GM18951 (cell line): ENCODE results near the gene RND3.

Source experiments
- POLR2A ChIP-seq: IDR thresholded peaks from 4 replicates; pipeline ENCODE4 v1.6.1; 2011; ENCODE audit warnings: mild to moderate bottlenecking; ENCODE audit not compliant: insufficient read length, insufficient read depth; ENCODE audit errors: extremely low read depth
- in situ Hi-C: fragments of 300-500 bp; cut with MboI; formaldehyde crosslinking; loops from one replicate; pipeline ENCODE4 v1.12.0; 2022; ENCODE audit warnings: low sequenced_read_pairs, mixed read lengths, inconsistent platforms; ENCODE audit not compliant: unreplicated experiment

Gene RND3

DNA sequence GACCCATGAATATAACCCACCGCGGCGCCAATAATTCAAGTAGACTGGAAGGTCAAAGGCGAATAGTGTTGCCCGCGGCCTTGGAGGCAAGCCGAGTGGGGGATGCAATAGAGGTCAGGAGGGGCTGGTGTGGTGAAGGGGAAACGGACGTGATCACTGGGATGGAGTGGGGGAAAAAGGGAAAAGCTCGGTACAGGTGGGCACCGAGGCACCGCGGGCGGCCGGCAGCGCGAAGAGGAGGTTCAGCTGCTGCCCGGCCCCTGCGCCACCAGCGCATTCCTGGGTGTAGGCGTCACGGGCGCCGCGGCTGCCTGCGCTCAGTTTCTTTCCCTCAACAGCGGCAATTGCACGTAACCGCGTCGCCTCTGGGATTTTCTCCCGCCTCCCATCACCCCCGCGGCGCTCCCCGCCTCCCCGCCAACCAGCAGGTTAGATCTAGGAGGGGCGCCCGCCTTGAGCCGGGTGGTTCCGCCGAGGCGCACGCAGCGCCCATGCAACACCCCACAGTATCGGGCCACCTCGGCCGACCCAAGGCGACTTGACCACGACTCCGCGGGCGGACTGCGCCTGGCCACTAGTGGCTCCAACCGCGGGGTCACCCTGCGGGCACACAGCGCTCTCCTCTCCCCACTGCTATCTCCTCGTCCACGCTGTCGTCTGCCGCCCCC lies 1.5 kb downstream of the RND3 start:
- in situ Hi-C loops = no loop called here
- no peak for TF ChIP-seq POLR2A

DNA sequence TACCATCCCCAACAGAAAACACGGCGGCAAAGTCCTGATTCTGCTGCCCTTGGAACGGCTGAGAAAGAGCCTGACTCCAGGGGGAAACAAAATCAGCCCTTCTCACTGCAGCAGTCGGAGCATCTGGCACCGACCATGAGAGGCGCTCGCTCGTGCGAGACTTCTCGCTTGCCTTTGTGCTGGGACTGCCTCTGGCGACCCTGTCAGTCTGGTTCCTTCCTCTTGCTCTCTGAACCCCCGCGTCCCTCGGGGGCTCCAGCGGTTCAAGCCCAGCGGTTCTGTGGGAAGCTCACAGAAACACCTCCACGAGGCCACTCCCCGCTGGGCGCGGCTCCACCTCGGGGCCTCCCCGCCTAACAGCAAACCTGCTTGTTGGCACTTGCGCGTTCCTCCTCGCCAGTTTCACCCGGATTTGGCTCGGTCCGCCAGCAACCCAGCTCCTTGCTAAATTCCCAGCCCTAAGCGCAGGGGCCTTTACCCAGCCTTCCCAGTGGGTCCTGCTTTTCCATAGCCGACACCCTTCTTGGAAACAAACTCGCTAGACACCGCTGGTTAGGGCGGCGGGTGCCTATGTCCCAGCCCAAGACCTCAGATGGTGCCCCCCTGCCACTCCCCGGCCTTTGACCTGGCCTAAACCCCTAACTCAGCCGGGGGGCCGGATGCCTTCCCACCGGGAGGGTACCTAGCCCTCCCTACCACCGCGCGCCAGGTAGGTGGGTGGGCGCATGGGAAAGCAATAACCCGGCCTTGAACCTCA lies 2.2 kb downstream of the RND3 start:
- no peak for TF ChIP-seq POLR2A

GRCh38 chr2:150484461-150485021 lies 2.9 kb downstream of the RND3 start:
- in situ Hi-C loops = no loop called here
- TF ChIP-seq POLR2A = no peak

More for the DNA sequence above, 2.2 kb downstream of the RND3 start:
- in situ Hi-C loops = no loop called here

- TF ChIP-seq POLR2A = no peak
- in situ Hi-C loops = no loop called here
Measured at GRCh38 chr2:150484006-150484405, 3.5 kb downstream of the RND3 start.

DNA sequence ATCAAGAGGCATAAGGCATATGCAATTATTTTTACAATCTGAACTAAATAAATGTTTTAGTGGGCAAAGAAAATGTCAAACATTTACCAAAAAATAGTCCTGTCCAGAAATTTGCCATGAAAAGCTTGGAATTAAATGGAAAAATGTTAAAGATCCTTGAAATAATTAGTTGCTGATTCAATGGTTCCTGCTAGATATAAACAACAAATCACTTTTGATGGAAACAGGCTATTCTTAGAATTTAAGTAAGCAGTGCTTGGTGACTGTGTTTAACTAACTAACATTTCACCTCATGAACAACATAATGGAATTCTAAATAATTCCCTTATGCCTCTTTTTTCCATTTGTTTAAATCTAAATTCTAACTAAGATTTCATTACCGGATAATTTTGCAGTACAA lies 3.9 kb downstream of the RND3 start:
- no peak for TF ChIP-seq POLR2A
- in situ Hi-C loops = no loop called here

- in situ Hi-C loops = no loop called here
Measured at GRCh38 chr2:150482667-150483400, 4.6 kb downstream of the RND3 start.

DNA sequence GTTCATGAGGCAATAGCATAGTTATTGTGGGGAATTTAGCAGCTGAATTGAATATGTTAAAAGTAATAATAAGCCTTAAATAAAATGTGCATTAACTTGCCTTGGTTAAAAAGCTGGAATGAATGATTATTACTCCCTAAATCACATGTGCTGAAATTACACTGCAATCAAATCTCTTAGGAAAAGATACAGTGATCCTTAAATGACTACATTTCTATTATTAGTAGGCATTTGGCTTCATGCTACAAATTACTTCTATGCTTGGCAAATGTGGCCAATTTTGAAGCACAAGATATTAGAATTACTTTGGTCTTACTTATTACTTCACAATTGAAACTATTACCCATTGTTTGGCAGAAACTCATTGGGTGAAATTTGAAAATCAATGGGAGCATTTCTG lies 5.4 kb downstream of the RND3 start:
- in situ Hi-C loops = no loop called here

More at GRCh38 chr2:150482667-150483400, 4.6 kb downstream of the RND3 start:
- TF ChIP-seq POLR2A = no peak

DNA sequence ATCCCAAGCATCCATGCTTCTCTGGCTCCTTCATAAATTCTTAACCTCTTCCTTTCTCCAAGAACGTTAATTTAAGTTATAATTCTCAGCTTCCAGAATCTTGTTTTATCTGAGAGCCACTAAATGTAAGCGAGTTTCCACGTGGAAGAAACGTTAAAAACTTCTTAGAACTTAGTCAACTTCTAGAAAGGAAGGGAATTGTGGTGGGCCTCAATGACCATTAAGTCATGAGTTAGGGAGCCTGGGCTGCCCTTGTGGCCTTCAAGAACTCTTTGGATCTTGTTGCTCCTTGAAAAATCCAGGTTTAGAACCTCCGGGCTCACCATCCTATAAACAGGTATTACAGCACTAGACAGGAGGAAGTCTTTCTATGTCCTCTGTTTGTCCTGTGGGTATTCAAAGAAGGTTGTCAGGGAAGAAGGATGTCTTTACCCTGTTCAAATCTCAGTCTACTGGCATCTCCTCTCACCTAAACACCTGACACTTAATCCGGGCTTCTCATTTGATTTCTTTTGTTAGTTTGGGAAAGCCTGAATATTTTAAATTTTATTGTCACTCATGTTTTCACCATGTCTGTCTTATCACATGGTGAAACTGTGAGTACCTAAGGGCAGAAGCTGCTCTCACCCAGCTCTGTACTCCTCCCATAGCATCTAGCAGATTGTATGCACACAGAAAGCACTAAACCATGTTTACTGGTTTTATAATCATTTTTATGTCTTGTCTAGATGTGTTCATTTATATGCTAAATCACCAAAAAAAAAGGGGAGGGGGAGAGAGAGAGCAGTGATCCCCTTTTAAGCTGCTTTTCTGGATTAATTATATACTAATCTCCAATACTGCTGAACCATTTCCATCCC lies 6.3 kb downstream of the RND3 start:
- TF ChIP-seq POLR2A = no peak

More for the DNA sequence above, 5.4 kb downstream of the RND3 start:
- TF ChIP-seq POLR2A = no peak

DNA sequence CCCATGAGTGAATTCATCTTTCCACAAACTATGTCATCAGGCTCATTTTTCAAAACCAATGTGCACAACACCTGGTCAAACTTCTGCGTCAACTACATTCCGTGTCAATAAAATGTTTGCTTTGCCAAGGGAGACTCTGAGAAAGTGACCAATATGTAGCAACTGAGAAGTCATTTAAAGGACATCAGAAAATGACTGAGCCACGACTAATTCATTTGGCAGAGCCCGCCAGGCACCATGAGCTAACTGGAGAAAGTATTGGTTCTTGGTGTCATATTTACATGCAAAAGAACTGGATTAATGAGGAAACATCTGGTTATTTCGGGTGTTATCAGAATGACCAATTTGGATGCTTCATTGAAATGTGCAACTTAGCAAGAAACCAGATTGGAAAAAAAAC lies 7.2 kb downstream of the RND3 start:
- TF ChIP-seq POLR2A = no peak
- in situ Hi-C loops = no loop called here

More for the DNA sequence above, 6.3 kb downstream of the RND3 start:
- in situ Hi-C loops = no loop called here

DNA sequence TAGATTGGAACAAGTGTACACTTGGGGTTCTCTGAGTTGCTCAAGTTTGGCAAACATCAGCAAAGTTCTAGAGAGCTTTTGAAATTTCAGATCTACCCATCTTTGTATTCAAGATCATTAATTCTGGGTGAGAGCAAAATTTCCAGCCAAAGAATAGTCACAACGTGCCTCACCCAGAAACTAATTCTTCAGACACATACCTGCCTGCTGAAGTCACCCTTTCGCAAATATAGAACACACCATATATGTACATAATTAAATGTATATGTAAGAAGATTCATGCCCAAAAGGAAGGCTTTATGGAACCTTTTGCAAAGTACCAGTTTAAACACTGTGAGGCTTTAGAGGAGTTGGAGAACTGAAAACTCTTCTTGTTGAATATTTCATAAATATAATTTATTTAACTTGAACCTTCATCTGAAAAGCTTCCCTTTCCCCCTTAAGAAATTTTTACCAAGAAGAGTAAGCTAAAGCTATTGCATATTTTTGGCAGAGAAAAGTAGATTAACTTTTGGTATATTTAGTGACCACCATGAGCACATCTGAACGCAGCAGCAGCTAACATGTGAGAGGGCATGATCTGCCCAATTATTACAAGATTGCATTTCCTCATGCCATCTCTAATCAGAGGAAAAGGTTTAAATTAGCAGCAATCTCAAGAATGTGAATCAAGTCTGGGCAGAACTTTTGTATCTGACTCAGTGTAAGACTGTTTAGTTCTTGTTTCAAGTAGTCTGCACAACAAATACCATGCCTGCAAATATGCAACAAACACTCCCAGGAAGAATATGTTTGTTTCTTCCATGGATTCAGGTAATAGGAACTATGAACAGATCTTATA lies 8.2 kb downstream of the RND3 start:
- no peak for TF ChIP-seq POLR2A
- in situ Hi-C loops = no loop called here

DNA sequence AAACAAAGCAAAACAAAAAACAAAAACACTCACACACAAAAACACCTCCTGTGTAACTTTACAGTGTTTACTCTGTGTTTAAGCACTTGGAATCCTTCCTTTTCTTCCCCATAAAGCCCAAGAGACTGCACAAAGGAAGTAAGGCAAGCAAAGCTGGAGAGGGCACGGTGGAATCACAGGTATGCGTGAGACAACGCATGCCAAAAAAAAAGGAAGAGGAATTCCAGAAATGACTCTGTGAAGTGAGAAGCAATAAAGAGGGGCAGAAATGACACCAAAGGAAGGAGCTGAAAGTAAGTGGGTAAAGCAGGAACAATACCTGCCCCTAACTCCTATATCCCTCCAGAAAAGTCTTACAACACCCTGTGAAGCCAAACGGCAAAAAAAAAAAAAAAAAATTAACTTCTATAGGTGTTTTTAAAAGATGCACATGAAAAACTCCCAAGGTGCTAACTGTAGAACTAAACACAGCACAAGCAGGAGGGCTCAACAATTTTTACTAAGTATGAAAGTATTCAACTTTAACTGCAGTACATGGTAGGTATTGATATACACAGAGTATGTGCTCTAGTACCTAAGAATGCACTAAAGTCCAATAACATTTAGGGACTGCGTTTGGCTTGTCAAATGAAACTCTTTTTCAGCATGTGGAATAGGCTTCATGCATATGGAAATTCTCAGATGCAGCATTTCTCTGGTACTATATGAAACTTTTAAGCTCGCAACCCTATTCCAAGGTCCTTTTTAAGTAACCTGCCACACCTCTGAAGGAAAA lies 9.1 kb downstream of the RND3 start:
- TF ChIP-seq POLR2A = no peak
- in situ Hi-C loops = no loop called here
